ENCODE results near the gene MELTF.

Gene MELTF

DNA sequence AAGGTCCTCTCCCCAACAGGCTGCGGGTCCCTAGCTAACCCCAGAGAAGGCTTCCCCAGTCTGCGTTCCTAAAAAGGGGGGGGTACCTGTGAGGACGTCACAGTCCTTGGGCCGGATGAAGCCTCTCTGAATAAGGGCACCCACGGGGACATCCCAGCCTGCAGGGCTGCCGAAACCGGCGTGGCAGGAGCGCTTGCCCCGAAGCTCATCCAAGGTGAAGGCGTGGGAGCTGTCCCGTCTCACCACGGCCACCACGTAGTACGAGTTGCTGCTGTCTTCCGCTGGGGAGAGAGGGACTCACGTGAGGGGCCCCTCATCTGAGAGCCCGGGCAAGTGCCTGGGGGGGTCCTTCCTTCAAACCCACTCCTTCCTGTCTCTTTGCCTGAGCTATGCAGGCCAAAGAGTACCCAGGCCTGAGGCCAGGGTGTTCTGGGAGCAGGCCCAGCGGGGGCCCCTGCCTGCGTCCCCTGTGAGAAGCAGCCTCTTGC, 20.0 kb downstream of the MELTF start:
- TF ChIP-seq, protein P1, sequence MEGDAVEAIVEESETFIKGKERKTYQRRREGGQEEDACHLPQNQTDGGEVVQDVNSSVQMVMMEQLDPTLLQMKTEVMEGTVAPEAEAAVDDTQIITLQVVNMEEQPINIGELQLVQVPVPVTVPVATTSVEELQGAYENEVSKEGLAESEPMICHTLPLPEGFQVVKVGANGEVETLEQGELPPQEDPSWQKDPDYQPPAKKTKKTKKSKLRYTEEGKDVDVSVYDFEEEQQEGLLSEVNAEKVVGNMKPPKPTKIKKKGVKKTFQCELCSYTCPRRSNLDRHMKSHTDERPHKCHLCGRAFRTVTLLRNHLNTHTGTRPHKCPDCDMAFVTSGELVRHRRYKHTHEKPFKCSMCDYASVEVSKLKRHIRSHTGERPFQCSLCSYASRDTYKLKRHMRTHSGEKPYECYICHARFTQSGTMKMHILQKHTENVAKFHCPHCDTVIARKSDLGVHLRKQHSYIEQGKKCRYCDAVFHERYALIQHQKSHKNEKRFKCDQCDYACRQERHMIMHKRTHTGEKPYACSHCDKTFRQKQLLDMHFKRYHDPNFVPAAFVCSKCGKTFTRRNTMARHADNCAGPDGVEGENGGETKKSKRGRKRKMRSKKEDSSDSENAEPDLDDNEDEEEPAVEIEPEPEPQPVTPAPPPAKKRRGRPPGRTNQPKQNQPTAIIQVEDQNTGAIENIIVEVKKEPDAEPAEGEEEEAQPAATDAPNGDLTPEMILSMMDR (IDR thresholded peaks at IDR 0.05; ENCODE audit: low read depth, low read length, missing control alignments), result no peak
- no peak overlapping the region for H3K4me3 ChIP-seq (ENCODE audit: low read depth, low read length)
- DNase-seq (ENCODE audit: low read depth), result no peak

GRCh38 chr3:197008436-197009209, 21.0 kb downstream of the MELTF start:
- TF ChIP-seq, protein P1 (IDR thresholded peaks at IDR 0.05; ENCODE audit: low read depth, low read length, missing control alignments), result no peak
- DNase-seq (ENCODE audit: low read depth), result no peak
- H3K4me3 ChIP-seq (ENCODE audit: low read depth, low read length), result no peak overlapping the region

DNA sequence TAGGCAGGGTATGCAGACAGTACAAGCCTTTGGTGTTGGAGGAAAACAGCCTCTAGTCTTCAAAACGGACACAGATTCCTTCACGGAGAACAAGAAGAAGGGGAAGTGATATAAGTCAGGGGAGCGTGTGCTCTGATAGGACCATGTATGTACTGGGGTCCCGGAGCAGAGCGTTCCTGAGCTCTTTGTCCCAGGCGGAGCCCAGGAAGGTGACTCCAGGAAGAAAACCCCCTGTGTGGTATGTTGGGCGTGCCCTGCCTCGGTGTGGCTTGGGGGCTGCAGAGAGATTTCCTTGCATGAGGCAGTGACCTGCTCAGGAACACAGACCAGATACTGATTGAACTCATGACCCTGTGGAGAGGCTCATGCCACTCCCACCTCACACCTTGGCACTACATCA, 21.7 kb downstream of the MELTF start:
- DNase-seq (ENCODE audit: low read depth), result no peak
- TF ChIP-seq, protein P1 (IDR thresholded peaks at IDR 0.05; ENCODE audit: low read depth, low read length, missing control alignments), result no peak
- no peak overlapping the region for H3K4me3 ChIP-seq (ENCODE audit: low read depth, low read length)

DNA sequence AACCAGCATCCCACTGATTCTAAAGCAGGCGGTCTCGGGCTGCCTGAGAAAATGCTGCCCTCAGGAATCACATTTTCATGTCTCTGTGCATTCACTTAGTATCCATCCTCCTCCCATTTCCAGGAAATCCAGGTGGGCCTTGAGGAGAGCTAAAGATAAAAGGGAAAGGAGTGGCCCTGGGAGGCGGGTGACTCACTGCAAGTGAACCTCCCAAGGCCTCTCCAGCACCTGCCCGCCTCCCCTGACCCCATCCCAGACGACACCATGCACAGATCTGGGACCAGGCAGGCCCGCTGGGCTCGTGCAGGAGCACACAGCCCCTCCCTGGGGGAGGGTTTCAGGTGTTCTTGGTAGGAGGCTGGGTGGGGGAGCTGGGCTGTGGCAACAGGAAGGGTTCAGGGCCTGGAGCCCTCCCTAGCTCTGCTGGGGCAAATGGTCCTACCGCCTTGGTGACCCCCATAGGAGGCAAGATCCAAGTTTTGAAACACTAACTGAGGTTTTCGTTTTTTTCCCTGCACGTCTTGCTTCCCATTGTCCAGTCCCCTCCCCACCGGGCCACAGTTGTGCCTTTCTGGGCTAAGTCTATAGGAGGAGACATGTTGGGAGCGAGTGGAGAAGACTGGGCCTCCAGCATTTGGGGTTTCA, 22.2 kb downstream of the MELTF start:
- no peak overlapping the region for H3K4me3 ChIP-seq (ENCODE audit: low read depth, low read length)
- no peak for DNase-seq (ENCODE audit: low read depth)
- TF ChIP-seq, protein P1 (IDR thresholded peaks at IDR 0.05; ENCODE audit: low read depth, low read length, missing control alignments), result no peak

- no peak overlapping the region for H3K4me3 ChIP-seq (ENCODE audit: low read depth, low read length)
- no peak for DNase-seq (ENCODE audit: low read depth)
- TF ChIP-seq, protein P1 (IDR thresholded peaks at IDR 0.05; ENCODE audit: low read depth, low read length, missing control alignments), result no peak
These were observed 22.8 kb downstream of the MELTF start for GRCh38 chr3:197006860-197007259.

DNA sequence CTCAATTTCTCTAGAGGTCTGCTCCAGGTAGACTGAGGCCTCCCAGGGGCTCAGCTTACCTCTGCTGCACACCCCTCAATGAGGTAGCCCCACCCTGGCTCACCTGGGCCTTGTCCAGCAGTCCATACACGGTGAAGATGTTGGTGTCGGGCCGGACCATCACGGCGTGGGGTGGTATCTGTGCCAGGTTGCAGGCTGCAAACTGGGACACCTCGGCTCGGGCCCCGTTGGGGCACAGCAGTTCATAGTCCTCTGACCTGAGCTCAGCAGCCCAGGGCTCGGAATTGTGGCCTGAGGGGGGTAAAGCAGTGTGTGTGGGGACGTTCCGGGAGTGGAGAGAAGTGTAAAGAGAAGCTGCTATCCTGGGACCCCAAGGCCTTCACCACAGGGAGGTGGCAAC, 23.2 kb downstream of the MELTF start:
- TF ChIP-seq, protein P1 (IDR thresholded peaks at IDR 0.05; ENCODE audit: low read depth, low read length, missing control alignments), result no peak
- DNase-seq (ENCODE audit: low read depth), result no peak
- H3K4me3 ChIP-seq (ENCODE audit: low read depth, low read length), result no peak overlapping the region

Measured in GM12864 (cell line).